ENCODE measurements around the gene RFX7.

- TF ChIP-seq MXI1 (IDR thresholded peaks at IDR 0.05; ENCODE audit: borderline replicate concordance, low read depth, low read length) (no peak), POLR2A (IDR thresholded peaks at IDR 0.05; ENCODE audit: low read depth, low read length) (no peak), CTCF (conservative IDR thresholded peaks at IDR 0.05; ENCODE audit: low read depth, low read length) (no peak), NFE2L2 (IDR thresholded peaks at IDR 0.05; ENCODE audit: low read depth, low read length) (no peak)
These were observed 69.0 kb downstream of the RFX7 start for GRCh38 chr15:56174649-56175048.
